Subcutaneous abdominal adipose tissue (tissue), 5 donors: ENCODE measurements around the gene BMP6.

ENCODE experiments used
- H3K27ac ChIP-seq: one replicate; pipeline ENCODE4 v1.7.0; 2013; ENCODE audit warnings: low read depth, mild to moderate bottlenecking, inconsistent platforms, low read length, moderate library complexity
- H3K27me3 ChIP-seq, 5 donors: one replicate each; pipeline ENCODE4 v1.7.0; 2013; ENCODE audit warnings: low read length in 5 of 5, inconsistent platforms in 1 of 5; ENCODE audit not compliant: control insufficient read depth in 5 of 5, insufficient read depth in 4 of 5
- H3K36me3 ChIP-seq, 5 donors: one replicate each; pipeline ENCODE4 v1.7.0; 2013; ENCODE audit warnings: low read length in 5 of 5; ENCODE audit not compliant: control insufficient read depth in 5 of 5, insufficient read depth in 5 of 5
- H3K4me1 ChIP-seq, 5 donors: one replicate each; pipeline ENCODE4 v1.7.0; 2013; ENCODE audit warnings: low read length in 5 of 5, mild to moderate bottlenecking in 3 of 5, moderate library complexity in 1 of 5; ENCODE audit not compliant: control insufficient read depth in 5 of 5, insufficient read depth in 5 of 5
- H3K4me3 ChIP-seq, 5 donors: one replicate each; pipeline ENCODE4 v1.7.0; 2013; ENCODE audit warnings: low read length in 5 of 5, low read depth in 1 of 5
- H3K9ac ChIP-seq, 5 donors: one replicate each; pipeline ENCODE4 v1.7.0; 2013; ENCODE audit warnings: low read length in 5 of 5, mild to moderate bottlenecking in 4 of 5, moderate library complexity in 3 of 5
- H3K9me3 ChIP-seq, 5 donors: one replicate each; pipeline ENCODE4 v1.7.0; 2013; ENCODE audit warnings: low read length in 5 of 5; ENCODE audit not compliant: control insufficient read depth in 5 of 5
- donor health status: healthy.
- donor health status: healthy.
- donor health status: healthy.
- donor health status: healthy.
- donor health status: healthy.

Gene BMP6

DNA sequence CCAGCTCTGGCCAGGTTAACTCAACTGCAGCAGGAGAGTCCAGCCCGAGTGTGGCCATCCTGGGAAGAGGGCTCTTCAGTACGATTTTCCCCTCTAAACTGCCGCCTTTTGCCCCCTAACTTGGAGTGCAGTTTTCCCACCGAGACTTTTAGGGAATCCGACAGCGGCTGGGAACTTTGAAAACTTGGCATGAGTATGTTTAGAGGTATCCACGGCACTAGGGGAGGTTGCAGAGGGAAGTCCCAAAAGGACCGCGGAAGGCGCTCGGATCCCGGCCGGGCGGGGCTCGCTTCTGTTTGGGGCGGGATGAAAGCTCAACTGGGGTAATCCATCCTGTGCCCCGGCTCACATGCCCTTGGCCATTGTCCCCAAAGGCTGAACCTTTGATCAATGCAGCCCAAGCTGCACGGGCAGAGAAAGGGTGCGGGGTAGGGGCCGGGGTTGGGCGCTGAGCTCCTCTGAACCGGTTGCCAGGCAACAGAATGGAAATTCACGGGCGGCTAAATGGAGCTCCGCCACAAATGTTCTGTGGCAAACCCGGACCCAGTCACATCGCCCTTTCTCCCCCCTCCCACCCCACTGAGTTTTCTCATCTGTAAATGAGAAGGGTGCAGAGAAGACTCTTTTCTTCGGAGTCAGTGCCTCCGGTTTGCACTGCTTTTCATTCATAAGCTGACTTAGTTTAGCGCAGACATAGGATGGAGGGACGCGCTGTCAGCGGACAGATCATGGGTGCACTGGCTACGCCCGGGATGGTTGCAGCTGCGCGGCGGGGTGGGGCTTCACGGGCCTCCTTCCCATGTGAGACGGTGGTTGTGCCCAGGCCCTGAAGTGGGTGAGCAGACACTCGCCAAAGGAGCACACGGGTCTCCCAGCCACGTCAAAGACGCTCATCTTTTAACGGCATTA, 2.3 kb downstream of the BMP6 start:
- Histone ChIP-seq H3K4me1 (peaks cover 6 to 69% (median 40%) of the 10 kb centered on the region in 5 donors), H3K27me3 (peaks cover 25 to 41% (median 34%) of the 10 kb centered on the region in 5 donors), H3K4me3 (peak overlapping the region; percentile 55 to 79 (median 73)), H3K9me3 (no peaks in the 10 kb centered on the region), H3K36me3 (no peaks in the 10 kb centered on the region), H3K9ac (peak overlapping the region in 4 of 5 donors; percentile 12 to 63 (median 42)), H3K27ac (peak overlapping the region; percentile 68)

DNA sequence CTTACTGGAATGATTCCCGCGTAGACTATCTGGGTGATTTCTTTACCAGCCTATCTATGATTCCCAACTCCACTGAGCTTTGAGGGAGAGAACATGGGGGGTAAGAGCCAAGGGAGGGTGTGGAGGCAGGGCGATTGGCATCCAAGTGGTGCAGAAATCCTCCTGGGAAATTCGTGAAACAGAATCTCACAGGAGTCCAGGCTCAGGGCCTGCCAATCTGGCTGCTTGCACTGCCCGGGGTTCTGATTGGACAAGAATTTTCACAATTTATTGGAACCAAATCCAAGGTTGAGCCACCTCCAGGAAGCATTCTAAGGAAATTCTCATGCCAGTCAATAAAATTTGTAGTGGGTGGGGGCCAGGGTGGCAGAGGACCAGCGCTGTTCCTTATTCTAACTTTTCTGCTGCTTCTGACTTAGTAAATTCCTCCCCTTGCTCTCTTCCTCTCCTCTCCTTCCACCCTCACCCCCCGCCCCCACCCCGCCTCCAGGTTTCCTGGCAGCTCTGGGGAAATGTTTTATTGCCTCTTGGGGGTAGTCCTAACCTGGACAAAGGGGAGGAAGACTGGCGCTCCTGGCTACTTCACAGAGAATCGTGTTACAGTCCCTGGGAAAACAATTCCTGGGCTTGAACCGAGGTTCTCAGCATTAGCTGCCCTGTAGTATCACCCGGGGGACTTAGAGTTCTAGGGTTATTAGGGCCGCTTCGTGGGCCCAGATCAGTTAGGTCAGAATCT, 3.1 kb downstream of the BMP6 start:
- Histone ChIP-seq H3K27me3 (peaks cover 27 to 47% (median 34%) of the 10 kb centered on the region in 5 donors), H3K9me3 (no peaks in the 10 kb centered on the region), H3K9ac (peak overlapping the region in 3 of 5 donors; percentile 12 to 38 (median 16)), H3K4me1 (peaks cover 6 to 73% (median 40%) of the 10 kb centered on the region in 5 donors), H3K4me3 (peak overlapping the region; percentile 55 to 79 (median 73)), H3K36me3 (no peaks in the 10 kb centered on the region), H3K27ac (peak overlapping the region; percentile 74)

GRCh38 chr6:7730001-7730783, 4.3 kb downstream of the BMP6 start:
- peak overlapping the region; percentile 74 for H3K27ac ChIP-seq
- no peaks in the 10 kb centered on the region for H3K36me3 ChIP-seq
- H3K4me1 ChIP-seq = peaks cover 6 to 78% (median 40%) of the 10 kb centered on the region in 5 donors
- H3K27me3 ChIP-seq = peaks cover 27 to 47% (median 30%) of the 10 kb centered on the region in 5 donors
- no peaks in the 10 kb centered on the region for H3K9me3 ChIP-seq
- H3K4me3 ChIP-seq = peak overlapping the region in 3 of 5 donors; percentile 17 to 33 (median 28)
- no peak overlapping the region for H3K9ac ChIP-seq

DNA sequence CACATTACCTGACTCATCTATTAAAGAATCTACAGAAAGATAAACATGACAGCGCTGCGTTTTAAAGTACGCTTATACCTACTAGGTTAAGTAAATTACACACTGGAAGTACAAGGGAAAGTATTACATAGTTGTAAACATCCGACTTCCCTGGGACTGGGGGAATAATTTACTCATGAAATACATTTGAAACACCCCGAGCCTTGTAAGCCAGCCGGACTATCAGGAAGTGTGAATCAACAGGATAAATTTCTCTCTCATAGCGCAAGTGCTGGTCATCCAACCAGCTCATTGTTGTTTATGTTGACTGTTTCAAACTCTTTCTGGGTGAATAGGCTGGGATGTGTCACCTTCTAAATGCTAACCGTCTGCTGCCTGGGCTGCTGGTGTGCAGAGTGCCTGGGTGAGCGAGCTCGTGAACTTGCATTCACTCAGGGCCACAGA, 4.9 kb downstream of the BMP6 start:
- peak overlapping the region; percentile 74 for H3K27ac ChIP-seq
- no peaks in the 10 kb centered on the region for H3K36me3 ChIP-seq
- peak overlapping the region in 1 of 5 donors; percentile 28 for H3K4me3 ChIP-seq
- no peaks in the 10 kb centered on the region for H3K9me3 ChIP-seq
- no peak overlapping the region for H3K9ac ChIP-seq
- peaks cover 27 to 47% (median 28%) of the 10 kb centered on the region in 5 donors for H3K27me3 ChIP-seq
- peaks cover 2 to 77% (median 36%) of the 10 kb centered on the region in 5 donors for H3K4me1 ChIP-seq

DNA sequence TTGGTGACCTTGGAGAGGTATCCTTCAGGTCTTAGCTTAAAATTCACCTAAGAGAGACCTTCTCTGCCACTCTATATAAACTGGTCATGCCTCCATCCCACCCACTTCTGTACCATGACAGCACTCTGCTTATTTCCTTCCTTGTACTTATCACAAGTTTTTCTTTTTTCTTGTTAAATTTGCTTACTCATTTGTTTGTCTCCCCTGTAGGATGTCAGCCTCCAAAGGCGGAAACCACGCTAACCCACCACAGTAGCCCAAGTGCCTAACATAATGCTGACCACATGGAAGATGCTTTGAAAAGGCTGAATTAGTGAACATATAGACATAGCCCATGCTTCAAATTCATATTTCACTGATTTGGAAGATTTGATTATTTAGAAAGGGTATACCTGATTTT, 5.4 kb downstream of the BMP6 start:
- H3K9me3 ChIP-seq = no peaks in the 10 kb centered on the region
- peaks cover 27 to 45% (median 28%) of the 10 kb centered on the region in 5 donors for H3K27me3 ChIP-seq
- H3K36me3 ChIP-seq = no peaks in the 10 kb centered on the region
- peaks cover 2 to 75% (median 31%) of the 10 kb centered on the region in 5 donors for H3K4me1 ChIP-seq
- no peak overlapping the region for H3K9ac ChIP-seq
- peak overlapping the region; percentile 12 for H3K27ac ChIP-seq
- H3K4me3 ChIP-seq = peak overlapping the region in 1 of 5 donors; percentile 28

GRCh38 chr6:7732228-7732627, 6.3 kb downstream of the BMP6 start:
- no peak overlapping the region for H3K9ac ChIP-seq
- H3K36me3 ChIP-seq = no peaks in the 10 kb centered on the region
- H3K4me1 ChIP-seq = peaks cover 2 to 68% (median 23%) of the 10 kb centered on the region in 5 donors
- H3K9me3 ChIP-seq = no peaks in the 10 kb centered on the region
- H3K4me3 ChIP-seq = no peak overlapping the region
- no peak overlapping the region for H3K27ac ChIP-seq
- peaks cover 21 to 39% (median 28%) of the 10 kb centered on the region in 5 donors for H3K27me3 ChIP-seq

DNA sequence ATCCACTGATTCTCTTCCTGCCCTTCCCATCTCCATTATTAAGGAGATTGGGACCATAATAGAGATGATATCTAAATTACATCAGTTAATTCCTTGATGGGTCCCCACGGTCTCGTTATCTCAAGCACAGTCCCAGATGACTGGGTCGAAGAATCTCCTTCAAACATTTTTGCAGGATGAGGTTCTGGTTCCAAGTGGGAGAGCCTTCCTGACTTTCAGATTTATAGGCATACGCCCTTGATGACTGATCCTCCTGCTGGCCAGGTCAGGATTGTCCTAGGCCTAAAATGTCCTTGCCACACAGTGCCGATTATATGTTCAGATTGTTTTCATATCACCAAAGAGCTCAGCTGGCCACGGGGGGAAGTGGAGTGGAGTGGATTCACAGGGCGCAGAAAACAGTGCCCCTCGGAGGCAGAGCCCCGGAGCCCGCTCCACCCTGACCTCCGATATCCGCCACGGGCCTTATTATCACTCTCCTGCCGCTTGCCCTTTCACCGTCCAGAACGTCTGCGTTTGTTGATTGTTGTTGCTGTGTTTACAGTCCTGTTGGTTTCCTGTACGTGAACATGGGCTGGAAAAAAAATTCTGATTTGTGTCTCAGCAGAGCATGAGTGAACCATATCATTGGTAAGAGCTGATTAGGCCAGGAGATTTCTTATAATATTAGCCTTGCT, 8.9 kb downstream of the BMP6 start:
- Histone ChIP-seq H3K9ac (peak overlapping the region in 1 of 5 donors; percentile 24), H3K27me3 (peaks cover 5 to 18% (median 11%) of the 10 kb centered on the region in 5 donors), H3K4me3 (no peak overlapping the region), H3K27ac (peak overlapping the region; percentile 24), H3K4me1 (peaks cover 0 to 57% (median 3%) of the 10 kb centered on the region in 5 donors), H3K9me3 (no peaks in the 10 kb centered on the region), H3K36me3 (no peaks in the 10 kb centered on the region)

DNA sequence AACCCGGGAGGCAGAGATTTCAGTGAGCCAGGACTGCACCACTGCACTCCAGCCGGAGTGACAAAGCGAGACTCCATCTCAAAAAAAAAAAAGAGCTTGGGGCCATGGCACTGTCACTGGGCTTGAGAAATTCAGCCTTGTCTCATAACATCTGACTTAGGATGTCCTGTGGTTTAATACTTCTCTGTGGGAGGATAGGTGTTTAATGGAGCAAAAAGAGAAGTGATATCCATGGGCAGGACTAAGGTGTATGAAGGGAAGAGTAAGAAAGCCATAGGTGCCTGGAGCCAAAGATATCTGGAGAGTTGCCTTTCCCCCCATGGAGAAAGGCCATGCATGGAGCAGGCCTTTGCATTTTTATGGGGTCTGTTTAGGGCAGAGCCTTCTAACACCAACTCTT, 11.2 kb downstream of the BMP6 start:
- Histone ChIP-seq H3K4me3 (no peak overlapping the region), H3K27ac (no peak overlapping the region), H3K9me3 (no peaks in the 10 kb centered on the region), H3K27me3 (peaks cover 0 to 14% (median 3%) of the 10 kb centered on the region in 5 donors), H3K4me1 (peaks cover 0 to 40% (median 3%) of the 10 kb centered on the region in 5 donors), H3K36me3 (no peaks in the 10 kb centered on the region), H3K9ac (no peak overlapping the region)

DNA sequence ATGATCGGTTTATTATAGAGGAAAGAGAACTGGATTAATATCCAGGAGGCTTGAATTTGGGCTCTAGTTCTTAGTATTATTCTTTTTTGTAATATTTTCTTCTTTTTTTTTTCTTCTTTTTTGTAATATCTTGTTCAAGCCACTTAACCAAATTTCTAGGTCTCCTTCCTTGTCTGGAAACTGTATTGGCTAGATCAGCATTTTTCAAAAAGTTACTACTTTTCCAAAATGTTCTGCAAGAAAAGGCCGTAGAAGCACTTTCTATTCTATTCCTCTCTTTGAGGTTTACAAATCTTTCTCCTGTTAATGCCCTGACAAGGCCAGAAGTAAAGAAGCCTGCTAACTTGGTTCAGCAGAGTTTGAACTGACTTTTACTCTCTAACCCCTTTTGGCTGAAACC, 12.0 kb downstream of the BMP6 start:
- H3K27me3 ChIP-seq = peaks cover 0 to 14% (median 3%) of the 10 kb centered on the region in 5 donors
- no peaks in the 10 kb centered on the region for H3K36me3 ChIP-seq
- H3K27ac ChIP-seq = no peak overlapping the region
- H3K4me3 ChIP-seq = no peak overlapping the region
- H3K9me3 ChIP-seq = no peaks in the 10 kb centered on the region
- H3K4me1 ChIP-seq = peaks cover 0 to 33% (median 3%) of the 10 kb centered on the region in 5 donors
- no peak overlapping the region for H3K9ac ChIP-seq
